ENCODE measurements around the gene NCAPD2.
"Not testable (repeated sequence)": the region's sequence is repeated elsewhere in the genome, so short reads cannot be mapped to it uniquely, and the experiment has no call there.

Gene NCAPD2

GRCh38 chr12:6548966-6549683 lies 55.2 kb downstream of the NCAPD2 start:
- no peak for DNase-seq (ENCODE audit: low read depth in 2 of 2)

GRCh38 chr12:6549684-6550151 lies 55.8 kb downstream of the NCAPD2 start:
- no peak for DNase-seq (ENCODE audit: low read depth in 2 of 2)

GRCh38 chr12:6550294-6551062 lies 56.6 kb downstream of the NCAPD2 start:
- DNase-seq (ENCODE audit: low read depth in 2 of 2): no peak

GRCh38 chr12:6551063-6551461 lies 57.2 kb downstream of the NCAPD2 start:
- no peak for DNase-seq (ENCODE audit: low read depth in 2 of 2)

GRCh38 chr12:6551496-6552139 lies 57.7 kb downstream of the NCAPD2 start:
- DNase-seq (ENCODE audit: low read depth in 2 of 2): no peak

GRCh38 chr12:6552140-6552551 lies 58.2 kb downstream of the NCAPD2 start:
- DNase-seq (ENCODE audit: low read depth in 2 of 2): no peak

GRCh38 chr12:6553051-6553868 lies 59.4 kb downstream of the NCAPD2 start:
- no peak for DNase-seq (ENCODE audit: low read depth in 2 of 2)

GRCh38 chr12:6554168-6555017 lies 60.5 kb downstream of the NCAPD2 start:
- DNase-seq (ENCODE audit: low read depth in 2 of 2): peak in 1 of 2 donors; percentile 51

GRCh38 chr12:6555018-6555691 lies 61.3 kb downstream of the NCAPD2 start:
- no peak for DNase-seq (ENCODE audit: low read depth in 2 of 2)

- not testable (repeated sequence) for DNase-seq (ENCODE audit: low read depth in 2 of 2)
These were observed 62.6 kb downstream of the NCAPD2 start for GRCh38 chr12:6556496-6556817.

- DNase-seq (ENCODE audit: low read depth in 2 of 2): no peak
These were observed 63.0 kb downstream of the NCAPD2 start for GRCh38 chr12:6556857-6557256.

GRCh38 chr12:6558014-6558760 lies 64.3 kb downstream of the NCAPD2 start:
- DNase-seq (ENCODE audit: low read depth in 2 of 2): not testable (repeated sequence)

- DNase-seq (ENCODE audit: low read depth in 2 of 2): no peak
These were observed 65.6 kb downstream of the NCAPD2 start for GRCh38 chr12:6559500-6559899.

- no peak for DNase-seq (ENCODE audit: low read depth in 2 of 2)
These were observed 66.8 kb downstream of the NCAPD2 start for GRCh38 chr12:6560501-6561205.

- DNase-seq (ENCODE audit: low read depth in 2 of 2): no peak
These were observed 69.0 kb downstream of the NCAPD2 start for GRCh38 chr12:6562881-6563280.

GRCh38 chr12:6563448-6564050 lies 69.6 kb downstream of the NCAPD2 start:
- DNase-seq (ENCODE audit: low read depth in 2 of 2): peak in 1 of 2 donors; percentile 58

GRCh38 chr12:6567112-6567670 lies 73.3 kb downstream of the NCAPD2 start:
- no peak for DNase-seq (ENCODE audit: low read depth in 2 of 2)

- no peak for DNase-seq (ENCODE audit: low read depth in 2 of 2)
These were observed 75.4 kb downstream of the NCAPD2 start for GRCh38 chr12:6569312-6569711.

Data from stimulated activated CD4-positive, alpha-beta T cell treated with anti-CD3 and anti-CD28 coated beads, Interleukin-1b, Interleukin-23, amount 100 ng/mL, for 1 hour (primary cell).